Keratinocyte (primary cell): Measurements from ENCODE around the gene CD36. TPM values are rescaled to one million over a fixed set of nuclear protein-coding genes. Genes with fewer than 3 reads are reported as not detected.

Experiments
- DNase-seq: peaks from one replicate; pipeline ENCODE4 v3.0.0-alpha.2; 2011; ENCODE audit warnings: low read depth, missing footprints, low spot score
- FAIRE-seq: peaks from 2 replicates; lab custom pipeline; 2011; peaks lifted over from hg19 to GRCh38; lab: Jason Lieb, UNC
- H2AFZ ChIP-seq: 2 replicates; pipeline ENCODE4 v1.6.0; 2012; ENCODE audit warnings: low read length, control low read depth, inconsistent platforms; ENCODE audit not compliant: control insufficient read depth
- H3K27ac ChIP-seq: 2 replicates; pipeline ENCODE4 v1.5.1; 2011; ENCODE audit warnings: low read length; ENCODE audit not compliant: control insufficient read depth, insufficient read depth
- H3K27me3 ChIP-seq: 3 replicates; pipeline ENCODE4 v1.6.0; 2011; ENCODE audit warnings: low read length; ENCODE audit not compliant: control insufficient read depth, insufficient read depth; ENCODE audit errors: extremely low read depth
- H3K36me3 ChIP-seq, 2 experiments: 2 replicates in 1 of 2; 3 replicates in 1 of 2; pipeline ENCODE4 v1.5.1; 2011; ENCODE audit warnings: low read length in 2 of 2, mild to moderate bottlenecking in 1 of 2; ENCODE audit not compliant: control insufficient read depth in 2 of 2, insufficient read depth in 2 of 2; ENCODE audit errors: extremely low read depth in 1 of 2
- H3K4me1 ChIP-seq: 3 replicates; pipeline ENCODE4 v1.5.1; 2011; ENCODE audit warnings: low read length; ENCODE audit not compliant: control insufficient read depth, insufficient read depth; ENCODE audit errors: extremely low read depth
- H3K4me2 ChIP-seq: 3 replicates; pipeline ENCODE4 v1.6.0; 2011; ENCODE audit warnings: low read depth, low read length; ENCODE audit not compliant: control insufficient read depth, insufficient read depth; ENCODE audit errors: extremely low read depth
- H3K4me3 ChIP-seq, 3 experiments: fragments of 200-600 bp in 1 of 3; sonication (generic) in 1 of 3; 2 replicates in 2 of 3; 3 replicates in 1 of 3; pipeline ENCODE4 v1.5.1; 2011 to 2016; ENCODE audit warnings: low read length in 3 of 3, mild to moderate bottlenecking in 3 of 3, control low read depth in 2 of 3, inconsistent platforms in 1 of 3, low read depth in 1 of 3, mixed read lengths in 1 of 3, mixed run types in 1 of 3, moderate library complexity in 1 of 3; ENCODE audit not compliant: control insufficient read depth in 2 of 3, insufficient read depth in 2 of 3; ENCODE audit errors: extremely low read depth in 1 of 3
- H3K79me2 ChIP-seq: 2 replicates; pipeline ENCODE4 v1.6.0; 2012; ENCODE audit warnings: low read length; ENCODE audit not compliant: control insufficient read depth, insufficient read depth
- H3K9ac ChIP-seq: 3 replicates; pipeline ENCODE4 v1.6.0; 2011; ENCODE audit warnings: low read length; ENCODE audit not compliant: control insufficient read depth, insufficient read depth; ENCODE audit errors: extremely low read depth
- H3K9me1 ChIP-seq: 3 replicates; pipeline ENCODE4 v1.6.0; 2011; ENCODE audit warnings: low read length; ENCODE audit not compliant: control insufficient read depth, insufficient read depth; ENCODE audit errors: extremely low read depth
- H3K9me3 ChIP-seq: 2 replicates; pipeline ENCODE4 v1.5.1; 2012; ENCODE audit warnings: low read depth, low read length; ENCODE audit not compliant: control insufficient read depth
- H4K20me1 ChIP-seq: 3 replicates; pipeline ENCODE4 v1.6.0; 2011; ENCODE audit warnings: low read length; ENCODE audit not compliant: control insufficient read depth, insufficient read depth; ENCODE audit errors: extremely low read depth
- EZH2 ChIP-seq: IDR thresholded peaks from one replicate; pipeline ENCODE4 v1.6.1; 2012; ENCODE audit warnings: inconsistent platforms, mild to moderate bottlenecking, low read length, moderate library complexity
- dilution Hi-C: fragments of 300-500 bp; cut with MboI; formaldehyde crosslinking; loops from one replicate; pipeline ENCODE4 v1.7.0; 2020; ENCODE audit warnings: low sequenced_read_pairs; ENCODE audit not compliant: extremely low pct_ligation_motif_present
- polyA plus RNA-seq, 5 experiments: library from polyadenylated mRNA; depleted of rRNA in 3 of 5; stranded (reverse) in 3 of 5; stranded (forward) in 1 of 5; unstranded in 1 of 5; fragments of >200 nt; gene quantifications; 1 replicate in 1 of 5; 2 replicates in 3 of 5; 3 replicates in 1 of 5; pipeline versions ENCODE4 v1.2.1 to v1.2.3, GENCODE V29; 2011 to 2012; ENCODE audit warnings: missing spikeins in 2 of 5, low read depth in 1 of 5, low replicate concordance in 1 of 5
- TF ChIP-seq, protein P1 (sequence below), 3 experiments: IDR thresholded peaks in 1 of 3; conservative IDR thresholded peaks in 1 of 3; optimal IDR thresholded peaks in 1 of 3; 2 replicates in 2 of 3; 3 replicates in 1 of 3; pipeline versions ENCODE3 to v1.5.1; 2011; ENCODE audit warnings: low read length in 3 of 3, mild to moderate bottlenecking in 3 of 3, moderate library complexity in 2 of 3, control low read depth in 1 of 3, inconsistent platforms in 1 of 3; ENCODE audit not compliant: insufficient read depth in 2 of 3; ENCODE audit errors: extremely low read depth in 1 of 3

The CD36 gene
- polyA plus RNA-seq, 1 donor (not counting 4 experiments of a cell fraction or from before 2014, with no cell fraction given), result 0.59 TPM

DNA sequence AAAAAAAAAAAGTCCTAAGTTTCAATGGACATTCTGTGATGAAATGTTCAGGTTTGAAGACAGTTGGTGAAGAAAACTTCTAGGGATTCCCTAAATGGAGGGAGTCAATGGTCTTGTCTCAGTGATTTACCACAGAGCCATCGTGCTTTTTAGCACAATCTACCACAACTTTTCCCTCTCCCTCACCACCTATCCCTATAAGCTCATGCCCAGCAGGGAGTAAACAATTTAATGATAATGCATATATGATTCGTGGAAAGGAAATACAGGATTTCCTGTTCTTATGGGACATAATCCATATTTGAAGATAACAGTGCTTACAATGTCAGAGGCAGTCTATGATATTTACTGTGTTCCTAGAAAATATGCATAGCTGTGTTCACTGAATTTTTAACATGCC is 38.4 kb upstream of the CD36 start:
- TF ChIP-seq, protein P1, sequence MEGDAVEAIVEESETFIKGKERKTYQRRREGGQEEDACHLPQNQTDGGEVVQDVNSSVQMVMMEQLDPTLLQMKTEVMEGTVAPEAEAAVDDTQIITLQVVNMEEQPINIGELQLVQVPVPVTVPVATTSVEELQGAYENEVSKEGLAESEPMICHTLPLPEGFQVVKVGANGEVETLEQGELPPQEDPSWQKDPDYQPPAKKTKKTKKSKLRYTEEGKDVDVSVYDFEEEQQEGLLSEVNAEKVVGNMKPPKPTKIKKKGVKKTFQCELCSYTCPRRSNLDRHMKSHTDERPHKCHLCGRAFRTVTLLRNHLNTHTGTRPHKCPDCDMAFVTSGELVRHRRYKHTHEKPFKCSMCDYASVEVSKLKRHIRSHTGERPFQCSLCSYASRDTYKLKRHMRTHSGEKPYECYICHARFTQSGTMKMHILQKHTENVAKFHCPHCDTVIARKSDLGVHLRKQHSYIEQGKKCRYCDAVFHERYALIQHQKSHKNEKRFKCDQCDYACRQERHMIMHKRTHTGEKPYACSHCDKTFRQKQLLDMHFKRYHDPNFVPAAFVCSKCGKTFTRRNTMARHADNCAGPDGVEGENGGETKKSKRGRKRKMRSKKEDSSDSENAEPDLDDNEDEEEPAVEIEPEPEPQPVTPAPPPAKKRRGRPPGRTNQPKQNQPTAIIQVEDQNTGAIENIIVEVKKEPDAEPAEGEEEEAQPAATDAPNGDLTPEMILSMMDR (optimal IDR thresholded peaks at IDR 0.05 in 1 of 3, IDR thresholded peaks at IDR 0.05 in 1 of 3, conservative IDR thresholded peaks at IDR 0.05 in 1 of 3; ENCODE audit: extremely low read depth in 1 of 3, insufficient read depth in 2 of 3, low read length in 3 of 3), result no peak
- TF ChIP-seq EZH2, result no peak
- no peak overlapping the region for H2AFZ ChIP-seq
- no peak for FAIRE-seq

DNA sequence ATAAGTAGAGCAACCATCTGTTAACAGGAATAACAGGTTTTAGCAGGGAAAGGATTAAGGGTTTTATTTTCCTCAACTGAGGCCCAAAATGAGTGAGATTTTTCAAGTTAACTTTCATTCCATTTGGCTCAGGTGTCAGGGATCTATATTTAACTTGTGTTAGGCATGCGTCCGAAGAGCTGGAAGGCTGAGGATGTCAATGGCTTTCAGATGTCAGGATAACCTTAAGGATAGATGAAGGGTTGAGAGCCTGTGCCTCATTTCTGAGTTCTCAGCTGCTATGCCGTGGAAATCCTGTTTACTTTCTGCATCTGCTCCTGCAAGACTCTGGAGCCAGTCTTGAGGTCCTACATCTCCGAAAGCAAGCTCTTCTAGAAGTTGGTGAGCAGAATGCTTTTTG is 36.4 kb upstream of the CD36 start:
- DNase-seq (no peak), FAIRE-seq (no peak)
- H3K27ac ChIP-seq, result no peak overlapping the region
- H4K20me1 ChIP-seq, result no peaks in the 10 kb centered on the region
- H3K9ac ChIP-seq, result no peak overlapping the region
- no peak overlapping the region for H2AFZ ChIP-seq
- dilution Hi-C loops, result no loop called here
- no peaks in the 10 kb centered on the region for H3K36me3 ChIP-seq
- H3K27me3 ChIP-seq, result no peaks in the 10 kb centered on the region
- H3K4me2 ChIP-seq, result no peak overlapping the region
- no peaks in the 10 kb centered on the region for H3K9me3 ChIP-seq
- no peaks in the 10 kb centered on the region for H3K79me2 ChIP-seq
- no peak overlapping the region for H3K4me3 ChIP-seq
- TF ChIP-seq, protein P1 (optimal IDR thresholded peaks at IDR 0.05 in 1 of 3, IDR thresholded peaks at IDR 0.05 in 1 of 3, conservative IDR thresholded peaks at IDR 0.05 in 1 of 3; ENCODE audit: extremely low read depth in 1 of 3, insufficient read depth in 2 of 3, low read length in 3 of 3), result no peak
- TF ChIP-seq EZH2, result no peak
- no peaks in the 10 kb centered on the region for H3K4me1 ChIP-seq
- no peaks in the 10 kb centered on the region for H3K9me1 ChIP-seq

More for the DNA sequence above, 38.4 kb upstream of the CD36 start:
- no peaks in the 10 kb centered on the region for H3K9me3 ChIP-seq
- dilution Hi-C loops, result no loop called here
- H3K27me3 ChIP-seq, result no peaks in the 10 kb centered on the region
- no peak overlapping the region for H3K9ac ChIP-seq
- H3K9me1 ChIP-seq, result no peaks in the 10 kb centered on the region
- no peaks in the 10 kb centered on the region for H3K36me3 ChIP-seq
- H3K4me3 ChIP-seq, result no peak overlapping the region
- H4K20me1 ChIP-seq, result no peaks in the 10 kb centered on the region
- DNase-seq, result no peak
- H3K79me2 ChIP-seq, result no peaks in the 10 kb centered on the region
- no peak overlapping the region for H3K4me2 ChIP-seq
- H3K4me1 ChIP-seq, result no peaks in the 10 kb centered on the region
- H3K27ac ChIP-seq, result no peak overlapping the region
